GM19372 (cell line): ENCODE results near the gene SLC29A2.

Source experiments
- ATAC-seq: cut with Tn5 transposase; IDR thresholded peaks from one replicate; pipeline ENCODE4 v1.9.1; 2021; ENCODE audit warnings: mild to moderate bottlenecking, low read depth, moderate library complexity; ENCODE audit not compliant: unreplicated experiment

The SLC29A2 gene

GRCh38 chr11:66371627-66372415 lies at the start of gene SLC29A2:
Gene SLC29A2 (minus strand): TSS chr11:66371760. CDS start chr11:66371591, 169 bp downstream.
- peak; percentile 59 for ATAC-seq

GRCh38 chr11:66420671-66421476 lies 49.3 kb upstream of the SLC29A2 start, which contains the start of gene NPAS4:
Gene NPAS4 (plus strand): TSS chr11:66421035. CDS start chr11:66421180, 145 bp downstream.
- ATAC-seq, result no peak

- ATAC-seq, result no peak
Observed at GRCh38 chr11:66419825-66420224, 48.3 kb upstream of the SLC29A2 start.

GRCh38 chr11:66418986-66419308 lies 47.4 kb upstream of the SLC29A2 start:
- ATAC-seq, result no peak

GRCh38 chr11:66418168-66418985 lies 46.8 kb upstream of the SLC29A2 start:
- no peak for ATAC-seq

GRCh38 chr11:66417000-66417399 lies 45.4 kb upstream of the SLC29A2 start:
- no peak for ATAC-seq

GRCh38 chr11:66415423-66415822 lies 43.9 kb upstream of the SLC29A2 start:
- ATAC-seq, result no peak

- no peak for ATAC-seq
Observed at GRCh38 chr11:66414120-66414934, 42.8 kb upstream of the SLC29A2 start.

- ATAC-seq, result no peak
Observed at GRCh38 chr11:66413167-66413566, 41.6 kb upstream of the SLC29A2 start.

GRCh38 chr11:66412110-66412509 lies 40.5 kb upstream of the SLC29A2 start:
- ATAC-seq, result no peak

- no peak for ATAC-seq
Observed at GRCh38 chr11:66411323-66411722, 39.8 kb upstream of the SLC29A2 start.

- ATAC-seq, result no peak
Observed at GRCh38 chr11:66410191-66410590, 38.6 kb upstream of the SLC29A2 start.

- no peak for ATAC-seq
Observed at GRCh38 chr11:66409226-66409625, 37.7 kb upstream of the SLC29A2 start.

- peak; percentile 64 for ATAC-seq
Observed at GRCh38 chr11:66408488-66409214, 37.1 kb upstream of the SLC29A2 start.

- no peak for ATAC-seq
Observed at GRCh38 chr11:66407651-66408050, 36.1 kb upstream of the SLC29A2 start.

- no peak for ATAC-seq
Observed at GRCh38 chr11:66393954-66394353, 22.4 kb upstream of the SLC29A2 start.

GRCh38 chr11:66391322-66391721 lies 19.8 kb upstream of the SLC29A2 start:
- no peak for ATAC-seq

- ATAC-seq, result no peak
Observed at GRCh38 chr11:66388780-66389386, 17.3 kb upstream of the SLC29A2 start.
